Endodermal cell (in vitro differentiated cells): ENCODE data around the gene BMP5. TPM values are rescaled to one million over a fixed set of nuclear protein-coding genes. Genes with fewer than 3 reads are reported as not detected.

ENCODE experiments used
- DNase-seq: peaks from one replicate; pipeline ENCODE4 v3.0.0-alpha.2; 2017
- H3K27ac ChIP-seq: 2 replicates; pipeline ENCODE4 v1.5.1; 2013; ENCODE audit warnings: mild to moderate bottlenecking, low read depth, low read length, moderate library complexity
- H3K27me3 ChIP-seq: 2 replicates; pipeline ENCODE4 v1.6.1; 2013; ENCODE audit warnings: mild to moderate bottlenecking, low read length, moderate library complexity; ENCODE audit not compliant: insufficient read depth, control insufficient read depth, poor library complexity, severe bottlenecking
- H3K36me3 ChIP-seq: 2 replicates; pipeline ENCODE4 v1.7.0; 2013; ENCODE audit warnings: mild to moderate bottlenecking, low read length, moderate library complexity; ENCODE audit not compliant: control insufficient read depth, insufficient read depth
- H3K4me1 ChIP-seq: one replicate; pipeline ENCODE4 v1.7.0; 2013; ENCODE audit warnings: low read length; ENCODE audit not compliant: control insufficient read depth, insufficient read depth
- H3K4me3 ChIP-seq: 2 replicates; pipeline ENCODE4 v1.5.1; 2013; ENCODE audit warnings: mild to moderate bottlenecking, low read length, moderate library complexity
- H3K9ac ChIP-seq: 2 replicates; pipeline ENCODE4 v1.6.1; 2013; ENCODE audit warnings: mild to moderate bottlenecking, low read length, moderate library complexity; ENCODE audit not compliant: poor library complexity, severe bottlenecking; ENCODE audit errors: extremely low read depth
- H3K9me3 ChIP-seq: 2 replicates; pipeline ENCODE4 v1.6.1; 2013; ENCODE audit warnings: mild to moderate bottlenecking, low read length, moderate library complexity; ENCODE audit not compliant: control insufficient read depth
- H3K27ac Mint-ChIP-seq: 2 replicates; pipeline ENCODE4 v1.8.0; 2020; ENCODE audit warnings: mixed read lengths
- H3K27me3 Mint-ChIP-seq: 2 replicates; pipeline ENCODE4 v1.8.0; 2021; ENCODE audit warnings: mild to moderate bottlenecking, mixed read lengths; ENCODE audit not compliant: insufficient read depth
- H3K36me3 Mint-ChIP-seq: 2 replicates; pipeline ENCODE4 v1.8.0; 2020; ENCODE audit warnings: low read depth, mixed read lengths
- H3K4me1 Mint-ChIP-seq: 2 replicates; pipeline ENCODE4 v1.8.0; 2020; ENCODE audit warnings: mixed read lengths
- H3K4me3 Mint-ChIP-seq: 2 replicates; pipeline ENCODE4 v1.8.0; 2020; ENCODE audit warnings: mild to moderate bottlenecking, moderate library complexity, mixed read lengths
- H3K9me3 Mint-ChIP-seq: 2 replicates; pipeline ENCODE4 v1.8.0; 2020; ENCODE audit warnings: mild to moderate bottlenecking, mixed read lengths
- WGBS, 2 experiments: methylation state at CpG; one replicate each; pipeline versions ENCODE4 v1.1.5 to v1.1.7; 2013; ENCODE audit warnings: missing lambda C conversion rate in 2 of 2, mixed read lengths in 1 of 2; ENCODE audit not compliant: insufficient coverage in 1 of 2, insufficient read length in 1 of 2; 5-methylcytosine and 5-hydroxymethylcytosine counted together
- total RNA-seq, 2 donors: library from RNA; stranded (reverse); fragmentation: NEBNext Ultra II Directional in 1 of 2; extraction: Animal tissue kit (Norgen Biotek cat#: 25700) in 1 of 2; gene quantifications; 2 replicates in 1 of 2; 3 replicates in 1 of 2; pipeline ENCODE4 v1.2.1, GENCODE V29; 2021
- TF ChIP-seq, protein P1 (sequence below): fragments of 200-600 bp; sonication (generic); conservative IDR thresholded peaks from 2 replicates; pipeline ENCODE4 v1.5.0; 2021; ENCODE audit warnings: antibody characterized with exemption, mild to moderate bottlenecking

BMP5 gene
- total RNA-seq, 2 donors from 2014 or later, result 0.73 to 0.84 TPM

DNA sequence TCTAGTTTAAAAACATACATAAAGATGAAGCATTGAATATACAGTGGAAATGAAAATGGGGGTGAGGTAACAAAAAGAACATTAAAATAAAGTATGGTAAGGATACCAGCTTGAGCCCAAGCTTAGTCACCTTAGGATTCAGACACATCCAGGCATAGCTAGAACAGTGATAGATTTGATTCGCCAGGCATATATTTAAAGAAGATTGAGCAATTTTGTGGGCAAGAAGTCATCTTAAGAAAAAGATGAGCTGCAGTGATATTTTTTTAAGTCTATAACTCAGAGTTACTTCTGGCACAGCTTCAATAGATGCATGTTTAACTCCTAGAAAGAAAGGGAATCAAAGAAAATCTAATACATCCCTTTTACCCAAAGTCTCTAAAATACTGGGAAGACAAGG is 97.9 kb downstream of the BMP5 start:
- no peaks in the 10 kb centered on the region for H3K4me1 ChIP-seq
- Mint-ChIP-seq H3K4me1 (no peaks in the 10 kb centered on the region), H3K4me3 (no peak overlapping the region), H3K27me3 (no peaks in the 10 kb centered on the region), H3K27ac (no peak overlapping the region), H3K36me3 (no peaks in the 10 kb centered on the region), H3K9me3 (no peaks in the 10 kb centered on the region)
- TF ChIP-seq, protein P1, sequence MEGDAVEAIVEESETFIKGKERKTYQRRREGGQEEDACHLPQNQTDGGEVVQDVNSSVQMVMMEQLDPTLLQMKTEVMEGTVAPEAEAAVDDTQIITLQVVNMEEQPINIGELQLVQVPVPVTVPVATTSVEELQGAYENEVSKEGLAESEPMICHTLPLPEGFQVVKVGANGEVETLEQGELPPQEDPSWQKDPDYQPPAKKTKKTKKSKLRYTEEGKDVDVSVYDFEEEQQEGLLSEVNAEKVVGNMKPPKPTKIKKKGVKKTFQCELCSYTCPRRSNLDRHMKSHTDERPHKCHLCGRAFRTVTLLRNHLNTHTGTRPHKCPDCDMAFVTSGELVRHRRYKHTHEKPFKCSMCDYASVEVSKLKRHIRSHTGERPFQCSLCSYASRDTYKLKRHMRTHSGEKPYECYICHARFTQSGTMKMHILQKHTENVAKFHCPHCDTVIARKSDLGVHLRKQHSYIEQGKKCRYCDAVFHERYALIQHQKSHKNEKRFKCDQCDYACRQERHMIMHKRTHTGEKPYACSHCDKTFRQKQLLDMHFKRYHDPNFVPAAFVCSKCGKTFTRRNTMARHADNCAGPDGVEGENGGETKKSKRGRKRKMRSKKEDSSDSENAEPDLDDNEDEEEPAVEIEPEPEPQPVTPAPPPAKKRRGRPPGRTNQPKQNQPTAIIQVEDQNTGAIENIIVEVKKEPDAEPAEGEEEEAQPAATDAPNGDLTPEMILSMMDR, result no peak
- no peaks in the 10 kb centered on the region for H3K9me3 ChIP-seq
- H3K27me3 ChIP-seq, result no peaks in the 10 kb centered on the region
- no peak overlapping the region for H3K9ac ChIP-seq
- DNase-seq, result no peak
- WGBS, 2 experiments, result 94 to 100% methylated on average over 1 of the region's 1 CpG
- H3K27ac ChIP-seq, result no peak overlapping the region
- H3K4me3 ChIP-seq, result no peak overlapping the region
- H3K36me3 ChIP-seq, result no peaks in the 10 kb centered on the region

DNA sequence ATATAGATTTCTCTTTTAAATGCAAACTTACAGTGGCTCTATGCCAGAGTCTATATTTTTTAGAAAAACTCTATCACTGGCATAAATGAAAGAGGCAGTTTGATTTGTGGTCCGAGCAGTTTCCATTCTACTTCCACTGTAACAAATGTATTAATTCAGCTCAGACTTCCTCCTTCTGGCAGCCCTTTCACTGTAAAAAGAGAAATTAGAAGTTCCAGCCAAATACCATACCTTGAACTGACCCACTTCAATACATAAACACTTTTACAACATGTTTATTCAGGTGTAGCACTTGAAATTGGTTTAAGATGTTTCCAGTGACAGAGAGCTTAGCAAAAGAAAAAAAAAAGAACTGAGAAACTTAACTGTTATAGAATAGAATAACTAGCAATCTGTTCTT is 99.3 kb downstream of the BMP5 start:
- TF ChIP-seq, protein P1, result no peak
- no peaks in the 10 kb centered on the region for H3K9me3 Mint-ChIP-seq
- H3K27ac Mint-ChIP-seq, result no peak overlapping the region
- no peaks in the 10 kb centered on the region for H3K27me3 Mint-ChIP-seq
- no peak overlapping the region for H3K27ac ChIP-seq
- no peaks in the 10 kb centered on the region for H3K9me3 ChIP-seq
- no peak overlapping the region for H3K9ac ChIP-seq
- no peaks in the 10 kb centered on the region for H3K4me1 ChIP-seq
- no peaks in the 10 kb centered on the region for H3K4me1 Mint-ChIP-seq
- no peaks in the 10 kb centered on the region for H3K36me3 ChIP-seq
- no peak overlapping the region for H3K4me3 Mint-ChIP-seq
- no peaks in the 10 kb centered on the region for H3K36me3 Mint-ChIP-seq
- 100% methylated on average over 1 of the region's 1 CpG; no CpG with 5 or more reads in 1 of the 2 experiments for WGBS, 2 experiments
- no peaks in the 10 kb centered on the region for H3K27me3 ChIP-seq
- DNase-seq, result no peak
- no peak overlapping the region for H3K4me3 ChIP-seq

DNA sequence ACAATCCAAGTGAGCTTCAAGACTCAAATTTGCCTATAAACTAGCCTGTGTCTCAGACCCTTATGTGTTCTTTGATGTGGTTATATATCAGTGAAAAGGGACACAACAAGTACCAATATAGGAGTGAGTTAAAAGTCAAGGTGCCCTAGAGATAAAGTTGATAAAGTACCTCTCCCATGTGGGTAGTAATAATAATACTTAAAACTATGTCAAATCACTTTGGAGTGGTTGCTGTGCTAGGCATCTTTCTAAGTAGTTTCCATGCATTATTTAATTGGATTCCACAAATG is 100.4 kb downstream of the BMP5 start:
- Histone ChIP-seq H3K9ac (no peak overlapping the region), H3K4me1 (no peaks in the 10 kb centered on the region), H3K4me3 (no peak overlapping the region), H3K27ac (no peak overlapping the region), H3K27me3 (no peaks in the 10 kb centered on the region), H3K9me3 (no peaks in the 10 kb centered on the region), H3K36me3 (no peaks in the 10 kb centered on the region)
- H3K27me3 Mint-ChIP-seq, result no peaks in the 10 kb centered on the region
- no peaks in the 10 kb centered on the region for H3K36me3 Mint-ChIP-seq
- TF ChIP-seq, protein P1, result no peak
- no peak for DNase-seq
- no peaks in the 10 kb centered on the region for H3K9me3 Mint-ChIP-seq
- H3K4me1 Mint-ChIP-seq, result no peaks in the 10 kb centered on the region
- H3K27ac Mint-ChIP-seq, result no peak overlapping the region
- no peak overlapping the region for H3K4me3 Mint-ChIP-seq
